ENCODE data around the gene USP20. TPM values are rescaled to one million over a fixed set of nuclear protein-coding genes. Genes with fewer than 3 reads are reported as not detected.

The USP20 gene
- total RNA-seq, 6 experiments from 2014 or later, result 24.1 to 35.4 (median 26.2) TPM

DNA sequence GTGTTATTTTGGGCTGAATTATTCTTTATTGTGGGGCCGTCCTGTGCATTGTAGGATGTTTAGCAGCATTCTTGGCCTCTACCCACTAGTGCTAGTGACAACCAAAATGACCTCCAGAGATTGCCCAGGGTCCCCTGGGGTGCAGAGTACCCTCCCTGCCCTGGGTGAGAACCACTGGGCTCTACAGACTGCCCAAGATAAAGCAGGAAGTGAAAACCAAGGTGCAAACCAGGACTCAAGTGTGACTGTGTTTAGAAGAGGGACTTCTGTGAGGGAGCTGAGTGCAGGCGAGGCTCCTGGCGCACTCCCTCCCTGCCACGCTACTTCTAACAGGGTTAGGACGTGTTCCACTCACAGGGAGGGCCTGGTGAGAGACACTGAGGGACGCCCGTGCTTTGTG is 41.6 kb downstream of the USP20 start:
- no peaks in the 10 kb centered on the region; the same call in 1 of the 2 replicates for H3K27me3 Mint-ChIP-seq (ENCODE audit: insufficient read depth)
- H3K4me1 Mint-ChIP-seq (ENCODE audit: low read depth), result no peaks in the 10 kb centered on the region
- no peak for DNase-seq
- no peak overlapping the region for H3K4me3 Mint-ChIP-seq
- H3K9me3 Mint-ChIP-seq, result no peaks in the 10 kb centered on the region
- peaks cover 10% of the 10 kb centered on the region; the same call in 1 of the 2 replicates for H3K36me3 Mint-ChIP-seq (ENCODE audit: low read depth)
- no peak overlapping the region for H3K27ac Mint-ChIP-seq
- TF ChIP-seq, protein P1, sequence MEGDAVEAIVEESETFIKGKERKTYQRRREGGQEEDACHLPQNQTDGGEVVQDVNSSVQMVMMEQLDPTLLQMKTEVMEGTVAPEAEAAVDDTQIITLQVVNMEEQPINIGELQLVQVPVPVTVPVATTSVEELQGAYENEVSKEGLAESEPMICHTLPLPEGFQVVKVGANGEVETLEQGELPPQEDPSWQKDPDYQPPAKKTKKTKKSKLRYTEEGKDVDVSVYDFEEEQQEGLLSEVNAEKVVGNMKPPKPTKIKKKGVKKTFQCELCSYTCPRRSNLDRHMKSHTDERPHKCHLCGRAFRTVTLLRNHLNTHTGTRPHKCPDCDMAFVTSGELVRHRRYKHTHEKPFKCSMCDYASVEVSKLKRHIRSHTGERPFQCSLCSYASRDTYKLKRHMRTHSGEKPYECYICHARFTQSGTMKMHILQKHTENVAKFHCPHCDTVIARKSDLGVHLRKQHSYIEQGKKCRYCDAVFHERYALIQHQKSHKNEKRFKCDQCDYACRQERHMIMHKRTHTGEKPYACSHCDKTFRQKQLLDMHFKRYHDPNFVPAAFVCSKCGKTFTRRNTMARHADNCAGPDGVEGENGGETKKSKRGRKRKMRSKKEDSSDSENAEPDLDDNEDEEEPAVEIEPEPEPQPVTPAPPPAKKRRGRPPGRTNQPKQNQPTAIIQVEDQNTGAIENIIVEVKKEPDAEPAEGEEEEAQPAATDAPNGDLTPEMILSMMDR (IDR thresholded peaks at IDR 0.05), result no peak

DNA sequence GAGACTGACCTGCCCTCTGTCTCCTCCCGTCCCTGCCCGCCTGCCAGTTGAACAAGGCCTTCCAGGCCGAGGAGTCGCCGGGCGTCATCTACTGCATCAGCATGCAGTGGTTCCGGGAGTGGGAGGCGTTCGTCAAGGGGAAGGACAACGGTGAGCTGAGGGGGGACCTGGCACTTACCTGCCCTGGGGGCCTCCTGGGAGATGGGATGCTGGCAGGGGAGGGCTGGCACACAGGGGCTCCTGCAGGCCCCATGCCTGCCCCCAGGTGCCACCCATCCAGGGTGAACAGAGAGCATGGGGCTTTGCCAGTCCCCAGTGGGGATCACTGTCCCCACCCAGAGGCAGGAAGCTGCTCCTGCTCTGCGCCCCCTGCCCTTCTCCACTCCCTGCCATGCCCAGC is 43.0 kb downstream of the USP20 start:
- peaks cover 10% of the 10 kb centered on the region; the same call in 1 of the 2 replicates for H3K36me3 Mint-ChIP-seq (ENCODE audit: low read depth)
- no peak for DNase-seq
- H3K4me1 Mint-ChIP-seq (ENCODE audit: low read depth), result no peaks in the 10 kb centered on the region
- H3K27me3 Mint-ChIP-seq (ENCODE audit: insufficient read depth), result no peaks in the 10 kb centered on the region; the same call in 1 of the 2 replicates
- H3K9me3 Mint-ChIP-seq, result no peaks in the 10 kb centered on the region
- TF ChIP-seq, protein P1 (IDR thresholded peaks at IDR 0.05), result no peak
- no peak overlapping the region for H3K27ac Mint-ChIP-seq
- H3K4me3 Mint-ChIP-seq, result no peak overlapping the region

DNA sequence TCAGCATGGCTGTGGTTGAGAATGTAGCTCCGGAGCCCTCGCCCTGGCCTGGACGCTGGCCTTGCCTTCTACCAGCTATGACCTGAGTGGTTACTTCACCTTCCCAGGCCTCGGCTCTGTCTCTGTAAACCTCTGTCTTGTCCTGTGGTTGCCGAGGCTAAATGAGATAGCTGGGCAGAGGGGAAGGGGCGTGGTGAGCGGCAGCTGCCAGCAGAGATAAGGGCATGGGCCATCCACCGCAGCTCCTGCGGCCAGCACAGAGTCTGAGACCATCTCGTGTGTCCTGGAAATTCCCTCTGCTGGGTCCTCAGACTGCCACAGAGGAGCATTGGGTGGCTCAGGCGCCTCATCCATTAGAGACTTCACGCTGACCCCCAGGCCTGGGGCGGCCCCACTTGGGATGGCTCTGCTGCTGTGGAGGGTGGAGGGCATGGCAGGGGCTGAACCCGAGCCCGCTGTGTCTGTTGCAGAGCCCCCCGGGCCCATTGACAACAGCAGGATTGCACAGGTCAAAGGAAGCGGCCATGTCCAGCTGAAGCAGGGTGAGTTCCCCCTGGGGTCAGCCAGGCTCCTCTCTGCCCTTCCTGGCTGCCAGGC is 43.9 kb downstream of the USP20 start:
- H3K27me3 Mint-ChIP-seq (ENCODE audit: insufficient read depth), result no peaks in the 10 kb centered on the region; the same call in 1 of the 2 replicates
- H3K9me3 Mint-ChIP-seq, result no peaks in the 10 kb centered on the region
- peaks cover 6% of the 10 kb centered on the region for H3K4me1 Mint-ChIP-seq (ENCODE audit: low read depth)
- TF ChIP-seq, protein P1 (IDR thresholded peaks at IDR 0.05), result no peak
- H3K36me3 Mint-ChIP-seq (ENCODE audit: low read depth), result 0 out of 2 replicates have a peak, but pooled peaks cover 5% of the 10 kb centered on the region
- no peak for DNase-seq
- H3K27ac Mint-ChIP-seq, result no peak overlapping the region
- no peak overlapping the region for H3K4me3 Mint-ChIP-seq

DNA sequence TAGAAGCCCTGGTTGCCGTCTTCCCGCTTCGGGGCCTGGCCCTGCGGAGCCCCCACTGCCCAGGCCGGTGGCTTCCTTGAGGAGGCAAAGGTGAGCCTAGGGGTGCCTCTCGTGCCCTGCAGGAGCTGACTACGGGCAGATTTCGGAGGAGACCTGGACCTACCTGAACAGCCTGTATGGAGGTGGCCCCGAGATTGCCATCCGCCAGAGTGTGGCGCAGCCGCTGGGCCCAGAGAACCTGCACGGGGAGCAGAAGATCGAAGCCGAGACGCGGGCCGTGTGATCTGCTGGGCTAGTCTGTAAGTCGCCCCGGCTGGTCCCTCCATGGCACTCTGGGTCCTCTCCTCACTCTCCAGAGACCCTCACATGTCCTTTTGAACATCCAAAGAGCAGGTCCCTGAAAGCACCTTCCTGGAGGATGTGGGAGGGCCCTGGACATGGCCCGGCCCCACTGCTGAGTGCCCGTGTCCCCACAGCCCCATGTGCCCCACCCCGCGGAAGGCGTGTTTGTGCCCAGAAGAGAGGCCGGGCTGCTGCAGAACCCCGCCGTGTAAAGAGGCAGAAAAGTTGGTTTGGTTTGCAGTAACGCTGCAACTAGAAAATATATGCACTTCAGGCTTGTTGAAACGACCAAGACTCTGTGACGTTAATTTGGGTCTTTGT is 44.9 kb downstream of the USP20 start:
- peaks cover 15% of the 10 kb centered on the region for H3K4me1 Mint-ChIP-seq (ENCODE audit: low read depth)
- H3K27me3 Mint-ChIP-seq (ENCODE audit: insufficient read depth), result no peaks in the 10 kb centered on the region; the same call in 1 of the 2 replicates

DNA sequence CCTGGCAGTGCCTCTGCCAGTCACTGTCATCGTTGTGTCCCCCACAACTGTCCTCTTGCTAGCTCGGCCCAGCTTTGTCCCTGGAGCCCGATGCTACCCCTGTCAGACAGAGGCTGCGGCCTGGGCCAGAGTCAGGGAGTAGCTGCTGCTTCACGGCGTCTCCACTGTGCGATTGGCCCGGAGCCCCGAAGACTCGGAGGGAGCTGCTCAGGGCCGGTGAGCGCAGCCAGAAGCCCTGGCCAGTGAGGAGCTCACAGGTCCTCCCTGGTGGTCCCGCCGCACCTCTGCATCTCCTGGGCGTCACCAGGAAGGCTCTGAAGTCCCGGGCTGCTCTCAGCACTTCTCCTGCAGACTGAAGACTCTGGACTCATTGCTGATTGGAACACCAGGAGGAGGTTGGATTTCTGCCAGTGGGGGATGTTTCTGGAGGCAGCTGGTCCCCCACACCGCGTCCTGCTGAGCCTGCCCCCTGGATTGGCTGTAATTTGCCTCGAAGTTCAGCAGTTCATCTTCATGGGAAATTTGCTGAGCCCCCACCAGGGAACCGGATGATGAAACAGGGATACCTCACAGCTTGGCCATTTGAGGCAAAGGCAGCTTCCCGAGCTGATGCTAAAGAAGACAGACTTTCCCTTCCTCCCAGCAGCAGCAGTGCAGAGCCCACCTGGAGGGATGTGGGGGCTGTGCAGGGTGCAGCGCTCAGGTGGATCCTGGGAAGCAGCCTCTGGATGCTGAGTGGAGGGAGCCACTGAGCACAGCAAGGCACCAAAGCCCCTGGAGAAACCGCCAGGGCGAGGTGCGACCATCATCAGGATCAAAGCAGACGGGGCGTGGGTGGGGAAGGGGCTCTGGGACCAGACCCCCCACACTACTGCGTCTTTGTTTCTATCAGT is 45.6 kb downstream of the USP20 start:
- no peaks in the 10 kb centered on the region; the same call in 1 of the 2 replicates for H3K27me3 Mint-ChIP-seq (ENCODE audit: insufficient read depth)
- TF ChIP-seq, protein P1 (IDR thresholded peaks at IDR 0.05), result no peak
- H3K4me1 Mint-ChIP-seq (ENCODE audit: low read depth), result peaks cover 23% of the 10 kb centered on the region
- H3K9me3 Mint-ChIP-seq, result no peaks in the 10 kb centered on the region
- no peaks in the 10 kb centered on the region for H3K36me3 Mint-ChIP-seq (ENCODE audit: low read depth)
- no peak overlapping the region for H3K27ac Mint-ChIP-seq
- no peak overlapping the region for H3K4me3 Mint-ChIP-seq
- no peak for DNase-seq

More for the DNA sequence above, 44.9 kb downstream of the USP20 start:
- Mint-ChIP-seq H3K36me3 (ENCODE audit: low read depth) (no peaks in the 10 kb centered on the region), H3K4me3 (no peak overlapping the region), H3K27ac (no peak overlapping the region), H3K9me3 (no peaks in the 10 kb centered on the region)
- TF ChIP-seq, protein P1 (IDR thresholded peaks at IDR 0.05), result no peak
- no peak for DNase-seq

Measured in HFFc6 (cell line).